Inflammatory macrophage treated with lipopolysaccharide for 4 hours (primary cell): ENCODE measurements around the gene UFD1.

ENCODE experiments used
- DNase-seq: peaks from one replicate; pipeline ENCODE4 v3.0.0-alpha.2; 2020

The UFD1 gene, protein sequence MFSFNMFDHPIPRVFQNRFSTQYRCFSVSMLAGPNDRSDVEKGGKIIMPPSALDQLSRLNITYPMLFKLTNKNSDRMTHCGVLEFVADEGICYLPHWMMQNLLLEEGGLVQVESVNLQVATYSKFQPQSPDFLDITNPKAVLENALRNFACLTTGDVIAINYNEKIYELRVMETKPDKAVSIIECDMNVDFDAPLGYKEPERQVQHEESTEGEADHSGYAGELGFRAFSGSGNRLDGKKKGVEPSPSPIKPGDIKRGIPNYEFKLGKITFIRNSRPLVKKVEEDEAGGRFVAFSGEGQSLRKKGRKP

GRCh38 chr22:19478901-19479354, at the start of gene UFD1:
Gene UFD1 (minus strand): TSS chr22:19479193. CDS start chr22:19479085, 108 bp downstream.
- DNase-seq: peak; percentile 71

DNA sequence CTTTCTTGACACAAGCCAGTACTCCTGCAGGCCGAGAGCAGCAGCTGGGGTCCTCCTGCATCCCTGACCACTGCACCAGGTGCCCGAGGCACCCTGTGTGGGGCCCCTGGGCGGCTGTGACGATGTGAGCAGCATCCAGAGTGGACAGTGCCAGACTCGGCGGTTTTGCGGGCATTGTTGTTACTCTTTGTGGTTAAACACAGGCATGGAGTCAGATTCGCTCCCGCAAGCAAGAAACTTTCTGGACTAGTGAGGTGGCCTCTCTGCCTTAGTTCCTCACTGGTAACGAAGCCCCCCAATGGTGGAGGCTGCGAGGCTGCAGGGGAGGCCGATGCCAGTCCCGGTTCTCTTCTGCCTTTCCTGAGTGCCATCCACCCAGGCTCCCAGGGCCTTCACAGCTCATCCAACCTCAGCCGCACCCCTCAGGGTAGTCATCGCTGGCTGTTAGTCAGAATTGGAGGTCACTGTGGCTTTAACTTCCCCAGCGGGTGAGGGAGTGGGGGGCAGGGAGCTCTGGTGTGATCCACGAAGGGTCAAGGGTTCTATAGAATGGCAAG, 48.9 kb upstream of the UFD1 start:
- DNase-seq: no peak

DNA sequence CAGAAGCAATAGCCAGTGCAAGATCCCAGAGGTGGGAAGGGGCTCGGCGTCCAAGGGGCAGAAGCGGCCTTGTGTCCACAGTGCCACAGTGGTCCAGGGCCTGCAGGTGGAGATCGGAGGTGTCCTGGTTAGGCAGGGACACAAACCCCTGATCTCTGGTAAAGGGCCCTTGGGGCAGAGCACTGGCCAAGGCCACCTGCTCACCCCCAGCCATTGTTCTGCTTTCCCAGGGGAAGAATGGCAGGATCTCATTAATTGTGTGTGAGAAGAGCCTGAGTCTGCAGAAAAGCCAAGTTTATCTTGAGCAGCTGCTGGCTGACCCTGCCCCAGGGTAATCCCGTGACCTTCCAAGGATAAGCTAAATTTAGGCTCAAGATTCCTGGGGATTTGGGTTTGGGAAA, 48.3 kb upstream of the UFD1 start:
- no peak for DNase-seq

- DNase-seq: no peak
Observed at GRCh38 chr22:19526702-19527111, 47.7 kb upstream of the UFD1 start.

GRCh38 chr22:19526076-19526701, 47.2 kb upstream of the UFD1 start:
- no peak for DNase-seq

- no peak for DNase-seq
Observed at GRCh38 chr22:19525666-19526065, 46.7 kb upstream of the UFD1 start.

GRCh38 chr22:19525116-19525660, 46.2 kb upstream of the UFD1 start:
- DNase-seq: no peak

DNA sequence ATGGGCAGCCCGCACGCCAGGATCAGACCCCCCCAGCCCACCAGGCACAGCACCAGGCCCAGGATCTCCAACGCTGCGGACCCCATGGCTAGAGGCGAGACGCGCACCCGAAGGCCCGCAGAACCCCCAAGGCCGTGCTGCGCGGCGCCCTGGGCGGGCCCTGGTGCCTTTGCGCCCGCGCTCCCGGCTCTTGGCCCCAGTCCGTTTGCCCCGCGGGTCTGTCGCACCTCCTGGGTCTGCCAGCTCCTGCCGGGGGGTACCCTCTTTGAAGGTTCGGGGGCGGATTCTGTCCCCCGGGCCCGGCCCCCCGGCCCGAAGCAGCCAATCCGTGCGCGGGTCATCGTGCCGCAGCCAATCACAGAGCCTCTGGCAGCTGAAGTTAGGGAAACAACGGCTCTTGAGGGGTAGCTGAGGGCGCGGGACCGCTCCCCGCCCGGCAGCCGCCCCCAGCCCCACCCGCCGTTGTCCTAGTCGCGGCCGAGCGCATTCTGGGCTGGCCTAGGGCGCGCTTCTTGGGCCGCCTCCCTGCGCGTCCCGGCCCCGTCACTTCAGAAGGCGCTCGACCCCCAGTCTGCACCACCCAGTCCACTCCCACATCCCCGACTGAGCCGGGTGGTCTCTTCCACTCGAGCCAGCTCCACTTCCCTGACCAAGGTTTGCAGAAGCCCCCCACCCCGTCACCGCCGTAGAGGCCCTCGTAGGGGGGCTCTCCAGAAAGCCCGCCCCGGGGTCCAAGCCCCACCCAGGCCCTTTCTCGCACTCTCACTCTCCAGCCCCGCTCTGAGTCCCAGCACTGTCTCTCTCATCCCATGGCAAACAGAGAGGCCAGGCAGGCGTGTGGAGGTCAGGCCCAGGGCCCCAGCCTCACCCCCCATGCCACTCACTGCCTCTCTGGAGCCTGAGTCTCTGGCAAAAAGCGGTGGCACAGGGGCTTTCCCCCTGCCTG, 45.5 kb upstream of the UFD1 start, which contains the start of gene CLDN5:
CLDN5 (minus strand) TSS at position 241 of the 946 bp plus-strand sequence; CDS start at position 86, 155 bp downstream.
- no peak for DNase-seq

- peak; percentile 28 for DNase-seq
Observed at GRCh38 chr22:19523240-19524169, 44.5 kb upstream of the UFD1 start.

GRCh38 chr22:19522881-19523239, 43.9 kb upstream of the UFD1 start:
- no peak for DNase-seq

GRCh38 chr22:19522190-19522880, 43.3 kb upstream of the UFD1 start:
- no peak for DNase-seq

DNA sequence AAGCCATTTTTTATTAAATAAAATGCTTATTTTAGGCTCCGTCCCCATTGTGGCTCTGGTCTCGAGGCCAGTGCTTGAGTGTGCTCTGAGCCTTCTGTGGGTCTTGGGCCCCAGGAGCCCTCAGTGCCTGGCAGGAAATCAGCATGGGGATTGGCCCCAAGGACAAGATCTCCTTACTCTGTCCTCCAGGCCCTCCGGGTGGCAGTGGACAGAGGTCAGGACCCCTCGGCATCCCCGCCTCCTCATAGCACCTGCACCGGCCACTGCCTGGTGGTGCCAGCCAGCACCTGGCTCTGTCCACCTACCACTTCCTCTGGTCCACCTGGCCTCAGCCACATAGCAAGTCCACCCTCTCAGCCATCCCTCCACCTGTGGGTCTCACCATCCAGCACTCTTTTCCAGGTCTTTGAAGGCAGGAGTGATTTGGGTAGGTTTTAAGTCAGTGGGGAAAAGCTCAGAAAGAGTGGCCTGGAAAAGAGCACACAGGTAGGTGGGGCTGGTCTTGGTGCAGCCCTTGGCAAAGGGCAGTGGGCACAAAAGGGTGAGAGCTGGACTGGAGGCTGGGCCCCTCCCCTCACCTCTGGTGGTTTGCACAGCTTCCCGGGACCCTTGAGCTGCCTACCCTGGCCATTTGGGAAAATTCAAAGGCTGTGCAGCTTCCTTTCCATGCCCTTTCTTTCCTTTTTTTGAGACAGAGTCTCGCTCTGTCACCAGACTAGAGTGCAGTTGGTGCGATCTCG, 41.7 kb upstream of the UFD1 start:
- no peak for DNase-seq

DNA sequence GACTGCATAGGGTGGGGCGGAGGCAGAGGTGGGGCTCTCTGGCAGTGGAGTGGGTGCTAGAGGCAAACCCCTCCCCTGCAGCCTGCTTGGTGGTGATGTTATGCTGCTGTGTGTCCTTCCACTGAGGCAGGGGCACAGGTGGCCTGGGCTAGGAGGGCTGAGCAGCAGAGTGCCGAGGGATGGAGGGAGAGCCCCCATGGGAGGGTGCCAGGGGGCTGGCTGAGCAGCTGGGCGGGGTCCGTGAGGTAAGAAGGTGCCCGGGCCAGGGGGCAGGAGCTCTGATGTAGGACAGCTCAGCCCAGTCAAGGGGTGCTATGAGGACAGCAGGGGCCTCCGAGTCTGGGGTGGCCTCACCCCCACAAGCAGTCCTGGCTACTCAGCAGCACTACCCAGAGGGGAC, 41.0 kb upstream of the UFD1 start:
- no peak for DNase-seq

GRCh38 chr22:19519041-19519926, 40.3 kb upstream of the UFD1 start:
- no peak for DNase-seq

- no peak for DNase-seq
Observed at GRCh38 chr22:19518635-19519034, 39.6 kb upstream of the UFD1 start.

- no peak for DNase-seq
Observed at GRCh38 chr22:19517919-19518611, 39.1 kb upstream of the UFD1 start.

- DNase-seq: no peak
Observed at GRCh38 chr22:19517171-19517500, 38.1 kb upstream of the UFD1 start.

- DNase-seq: no peak
Observed at GRCh38 chr22:19516378-19517170, 37.6 kb upstream of the UFD1 start.
